Breast epithelium (tissue), 3 donors: ENCODE measurements around the gene HDGF.
A peak's percentile ranks its signal among the peaks of the same experiment; 100 is the strongest.

Experiments used
- POLR2A ChIP-seq: fragments of 450-650 bp; IDR thresholded peaks from one replicate; pipeline ENCODE4 v1.6.1; 2016; ENCODE audit warnings: antibody characterized with exemption, mild to moderate bottlenecking, moderate library complexity
- POLR2AphosphoS5 ChIP-seq, 3 donors: sonication (generic); formaldehyde crosslinking; IDR thresholded peaks; one replicate each; pipeline ENCODE4 v1.6.1; 2017; ENCODE audit warnings: antibody characterized with exemption in 3 of 3

GRCh38 chr1:156767101-156767878 is 15.8 kb upstream of the HDGF start, which contains the start of gene PRCC:
- no peak for TF ChIP-seq POLR2A
- peak; percentile 84 to 92 (median 91) for TF ChIP-seq POLR2AphosphoS5 (IDR thresholded peaks at IDR 0.05)
